ENCODE measurements around the gene ZNF836. TPM values are rescaled to one million over a fixed set of nuclear protein-coding genes. Genes with fewer than 3 reads are reported as not detected.

Gene ZNF836
- total RNA-seq, 3 donors from 2014 or later, result 10.2 to 21.8 (median 16.4) TPM

DNA sequence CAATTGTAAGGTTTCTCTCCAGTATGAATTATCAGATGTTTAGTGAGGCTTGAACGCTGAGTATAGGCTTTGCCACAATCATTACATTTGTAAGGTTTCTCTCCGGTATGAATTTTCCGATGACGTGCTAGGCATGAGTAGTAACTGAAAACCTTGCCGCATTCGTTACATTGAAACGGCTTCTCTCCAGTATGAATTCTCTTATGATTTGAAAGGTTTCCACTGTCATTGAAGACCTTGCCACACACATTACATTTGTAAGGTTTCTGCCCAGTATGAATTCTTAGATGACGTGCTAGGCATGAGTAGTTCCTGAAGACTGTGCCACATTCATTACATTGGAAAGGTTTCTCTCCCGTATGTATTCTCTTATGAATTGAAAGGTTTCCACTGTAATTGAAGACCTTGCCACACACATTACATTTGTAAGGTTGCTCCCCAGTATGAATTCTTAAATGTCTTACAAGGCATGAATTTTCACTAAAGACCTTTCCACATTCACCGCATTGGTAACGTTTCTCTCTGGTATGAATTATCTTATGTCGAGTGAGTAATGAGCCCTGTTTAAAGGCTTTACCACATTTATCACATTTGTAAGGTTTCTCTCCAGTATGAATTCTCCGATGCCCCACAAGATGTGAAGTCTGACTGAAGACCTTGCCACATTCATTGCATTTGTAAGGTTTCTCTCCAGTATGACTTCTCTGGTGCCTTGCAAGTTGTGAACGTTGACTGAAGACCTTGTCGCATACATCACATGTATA is 15.6 kb downstream of the ZNF836 start:
- H3K36me3 ChIP-seq, result peaks cover 2% of the 10 kb centered on the region
- H3K4me3 ChIP-seq, result no peak overlapping the region
- no peaks in the 10 kb centered on the region for H3K27me3 ChIP-seq
- intact Hi-C loops (cut with DNase I; ENCODE audit: low total_unique reads), result no loop called here
- peaks cover 18 to 67% of the 10 kb centered on the region in 2 donors for H3K9me3 ChIP-seq
- no peak overlapping the region for H3K27ac ChIP-seq
- DNase-seq (ENCODE audit: low spot score in 2 of 2), result no peak
- no peaks in the 10 kb centered on the region for H3K4me1 ChIP-seq
- TF ChIP-seq POLR2A (IDR thresholded peaks at IDR 0.05) (no peak), POLR2AphosphoS5 (IDR thresholded peaks at IDR 0.05) (no peak), CTCF (IDR thresholded peaks at IDR 0.05) (no peak)

GRCh38 chr19:52148256-52148655 is 23.2 kb downstream of the ZNF836 start:
- TF ChIP-seq CTCF (IDR thresholded peaks at IDR 0.05), result no peak
- no peak for TF ChIP-seq POLR2AphosphoS5 (IDR thresholded peaks at IDR 0.05)
- no peak for TF ChIP-seq POLR2A (IDR thresholded peaks at IDR 0.05)
- no peaks in the 10 kb centered on the region for H3K4me1 ChIP-seq
- no peak overlapping the region for H3K27ac ChIP-seq
- peaks cover 0 to 4% of the 10 kb centered on the region in 2 donors for H3K9me3 ChIP-seq
- no peak overlapping the region for H3K4me3 ChIP-seq
- H3K36me3 ChIP-seq, result no peaks in the 10 kb centered on the region
- DNase-seq (ENCODE audit: low spot score in 2 of 2), result no peak
- intact Hi-C loops (cut with DNase I; ENCODE audit: low total_unique reads), result no loop called here
- H3K27me3 ChIP-seq, result no peaks in the 10 kb centered on the region

GRCh38 chr19:52142001-52142595 is 29.3 kb downstream of the ZNF836 start:
- H3K4me3 ChIP-seq, result no peak overlapping the region
- H3K9me3 ChIP-seq, result no peaks in the 10 kb centered on the region
- no peaks in the 10 kb centered on the region for H3K27me3 ChIP-seq
- DNase-seq (ENCODE audit: low spot score in 2 of 2), result no peak
- intact Hi-C loops (cut with DNase I; ENCODE audit: low total_unique reads), result loop anchor here (5.0 kb wide), 1 partner anchor 90 kb away; no protein-coding TSS in a partner anchor
- TF ChIP-seq POLR2A (IDR thresholded peaks at IDR 0.05) (no peak), CTCF (IDR thresholded peaks at IDR 0.05) (no peak), POLR2AphosphoS5 (IDR thresholded peaks at IDR 0.05) (no peak)
- peak overlapping the region in 1 of 2 donors; percentile 45 for H3K27ac ChIP-seq
- H3K4me1 ChIP-seq, result peaks cover 0 to 4% of the 10 kb centered on the region in 2 donors
- H3K36me3 ChIP-seq, result no peaks in the 10 kb centered on the region

DNA sequence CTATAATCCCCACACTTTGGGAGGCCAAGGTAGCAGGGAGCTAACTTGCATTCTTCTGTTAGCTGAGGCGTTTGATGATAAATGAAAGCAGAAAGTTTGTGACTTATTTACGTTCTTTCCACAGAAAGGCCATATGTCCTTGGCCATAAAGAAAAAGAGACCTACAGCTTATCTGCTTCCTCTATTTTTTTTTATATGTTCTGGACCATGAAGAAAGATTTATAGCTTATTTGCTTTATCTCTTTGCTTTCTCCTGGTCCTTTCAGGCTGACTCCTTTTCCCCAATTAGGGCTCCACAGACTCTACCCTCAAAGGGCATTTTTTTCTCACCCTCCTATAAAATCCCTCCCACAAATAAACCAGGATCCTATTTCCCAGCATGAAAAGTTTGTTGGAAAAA is 30.2 kb downstream of the ZNF836 start:
- DNase-seq (ENCODE audit: low spot score in 2 of 2), result no peak
- intact Hi-C loops (cut with DNase I; ENCODE audit: low total_unique reads), result loop anchor here (5.0 kb wide), 1 partner anchor 91 kb away; no protein-coding TSS in a partner anchor
- Histone ChIP-seq H3K27ac (peak overlapping the region in 1 of 2 donors; percentile 97), H3K36me3 (no peaks in the 10 kb centered on the region), H3K27me3 (no peaks in the 10 kb centered on the region), H3K4me3 (no peak overlapping the region), H3K4me1 (peaks cover 0 to 4% of the 10 kb centered on the region in 2 donors), H3K9me3 (no peaks in the 10 kb centered on the region)
- TF ChIP-seq POLR2AphosphoS5 (IDR thresholded peaks at IDR 0.05), result no peak

GRCh38 chr19:52140032-52140710 is 31.2 kb downstream of the ZNF836 start:
- intact Hi-C loops (cut with DNase I; ENCODE audit: low total_unique reads), result loop anchor here (5.0 kb wide), 1 partner anchor 92 kb away; no protein-coding TSS in a partner anchor
- DNase-seq (ENCODE audit: low spot score in 2 of 2), result no peak
- Histone ChIP-seq H3K4me1 (peaks cover 0 to 4% of the 10 kb centered on the region in 2 donors), H3K36me3 (no peaks in the 10 kb centered on the region), H3K27ac (peak overlapping the region; percentile 91 to 97), H3K9me3 (no peaks in the 10 kb centered on the region), H3K4me3 (peak overlapping the region; percentile 73 to 95 (median 78)), H3K27me3 (no peaks in the 10 kb centered on the region)
- TF ChIP-seq POLR2A (IDR thresholded peaks at IDR 0.05) (no peak), POLR2AphosphoS5 (IDR thresholded peaks at IDR 0.05) (no peak), CTCF (IDR thresholded peaks at IDR 0.05) (no peak)
